GM13977 (cell line): ENCODE data around the gene SH3YL1.

Experiments
- DNase-seq: peaks from one replicate; pipeline ENCODE4 v3.0.0; 2012; ENCODE audit warnings: low spot score
- CTCF ChIP-seq: IDR thresholded peaks from 2 replicates; pipeline ENCODE4 v1.5.1; 2012; ENCODE audit warnings: mild to moderate bottlenecking, control low read depth; ENCODE audit not compliant: insufficient read depth; ENCODE audit errors: extremely low read depth, missing control alignments
- in situ Hi-C: fragments of 300-500 bp; cut with MboI; formaldehyde crosslinking; loops from one replicate; pipeline ENCODE4 v1.12.0; 2022; ENCODE audit warnings: low sequenced_read_pairs, low pct_unique_long_range_greater_than_20kb, mixed read lengths, inconsistent platforms; ENCODE audit not compliant: unreplicated experiment

The SH3YL1 gene

GRCh38 chr2:268323-268722, 4.5 kb upstream of the SH3YL1 start:
- in situ Hi-C loops, result no loop called here
- TF ChIP-seq CTCF, result no peak
- no peak for DNase-seq

GRCh38 chr2:264493-265468, 949 bp upstream of the SH3YL1 start, which contains the start of gene ACP1:
Gene ACP1, plus strand, starts transcription at chr2:264947. Its CDS starts 18 bp downstream, at chr2:264965.
- in situ Hi-C loops, result no loop called here
- DNase-seq, result peak; percentile 99
- no peak for TF ChIP-seq CTCF

- TF ChIP-seq CTCF, result no peak
- no peak for DNase-seq
- in situ Hi-C loops, result no loop called here
Measured at GRCh38 chr2:263022-263738, 652 bp downstream of the SH3YL1 start.

GRCh38 chr2:262117-262516, 1.7 kb downstream of the SH3YL1 start:
- no peak for DNase-seq
- in situ Hi-C loops, result no loop called here

GRCh38 chr2:260507-261161, 3.2 kb downstream of the SH3YL1 start:
- in situ Hi-C loops, result no loop called here
- no peak for TF ChIP-seq CTCF
- no peak for DNase-seq

More at GRCh38 chr2:262117-262516, 1.7 kb downstream of the SH3YL1 start:
- TF ChIP-seq CTCF, result no peak

GRCh38 chr2:259789-260331, 4.0 kb downstream of the SH3YL1 start:
- no peak for DNase-seq
- in situ Hi-C loops, result no loop called here
- TF ChIP-seq CTCF, result no peak
